ENCODE results near the gene TEX2. TPM values are rescaled to one million over a fixed set of nuclear protein-coding genes. Genes with fewer than 3 reads are reported as not detected.

The TEX2 gene
- total and polyA plus RNA-seq, 2 of the 13 experiments (the other 11 are each of a cell fraction or from before 2014, with no cell fraction given) = 21.4 to 37.7 TPM

DNA sequence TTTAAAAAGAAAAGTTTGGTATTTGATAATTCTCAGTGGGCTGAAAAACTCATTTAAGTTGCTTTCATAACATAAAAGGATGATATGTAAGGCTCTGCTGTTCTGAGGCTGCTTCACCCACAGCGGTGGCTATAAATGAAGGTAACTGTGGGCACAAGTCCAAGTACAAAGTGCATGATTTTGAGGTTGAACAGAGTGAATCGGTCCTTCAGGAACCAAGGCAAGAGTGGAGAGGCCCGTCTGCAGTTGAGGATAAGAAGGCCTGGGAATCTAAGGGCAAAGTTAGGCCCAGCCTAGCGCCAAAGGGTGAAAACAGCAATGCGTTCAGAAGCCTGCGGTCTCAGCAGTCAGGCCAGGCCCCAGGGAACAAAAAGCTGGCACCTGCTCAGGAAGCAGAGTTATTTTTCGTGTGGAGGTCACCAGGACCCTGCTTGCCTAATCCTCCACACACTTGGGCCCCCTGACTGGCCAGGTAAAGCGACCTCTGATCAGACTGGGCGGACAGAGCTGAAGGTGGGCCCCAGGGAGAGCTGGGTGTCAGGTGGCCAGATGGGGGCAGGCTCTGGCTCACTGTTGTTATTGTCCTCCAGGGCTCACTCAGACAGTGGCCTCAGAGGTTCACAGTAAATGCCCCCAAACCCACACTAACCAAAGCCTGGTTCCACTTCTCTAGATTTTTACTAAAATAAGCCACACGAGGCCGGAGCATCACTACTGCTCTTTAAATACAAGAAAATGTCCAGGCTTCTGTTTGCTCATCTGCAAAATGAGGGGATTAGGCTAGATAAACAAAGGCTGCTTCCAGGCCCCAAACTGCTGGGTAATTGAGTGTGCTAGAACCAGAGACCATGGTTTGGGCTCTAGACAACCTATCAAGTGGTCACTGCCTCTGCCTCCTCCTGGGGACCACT is 46.5 kb downstream of the TEX2 start (continued):
- peak; percentile 91 for TF ChIP-seq FOXO1 (CRISPR knock-in tag; IDR thresholded peaks at IDR 0.05)
- TF ChIP-seq JUNB (CRISPR knock-in tag; IDR thresholded peaks at IDR 0.05; ENCODE audit: borderline replicate concordance) = no peak
- TF ChIP-seq ZBTB7A (CRISPR knock-in tag; IDR thresholded peaks at IDR 0.05) = peak; percentile 85; the same call in 1 of the 2 replicates
- peak; percentile 86 for TF ChIP-seq RBM39 (IDR thresholded peaks at IDR 0.05; ENCODE audit: low read depth, low read length, poor library complexity, severe bottlenecking)
- TF ChIP-seq, protein P1, sequence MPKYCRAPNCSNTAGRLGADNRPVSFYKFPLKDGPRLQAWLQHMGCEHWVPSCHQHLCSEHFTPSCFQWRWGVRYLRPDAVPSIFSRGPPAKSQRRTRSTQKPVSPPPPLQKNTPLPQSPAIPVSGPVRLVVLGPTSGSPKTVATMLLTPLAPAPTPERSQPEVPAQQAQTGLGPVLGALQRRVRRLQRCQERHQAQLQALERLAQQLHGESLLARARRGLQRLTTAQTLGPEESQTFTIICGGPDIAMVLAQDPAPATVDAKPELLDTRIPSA (CRISPR knock-in tag; IDR thresholded peaks at IDR 0.05; ENCODE audit: borderline replicate concordance) = no peak; the same call in 1 of the 2 replicates
- TF ChIP-seq PAX8 (CRISPR knock-in tag; IDR thresholded peaks at IDR 0.05; ENCODE audit: borderline replicate concordance) = no peak
- TF ChIP-seq ZNF207 (IDR thresholded peaks at IDR 0.05; ENCODE audit: borderline replicate concordance) = no peak
- TF ChIP-seq, protein P2, sequence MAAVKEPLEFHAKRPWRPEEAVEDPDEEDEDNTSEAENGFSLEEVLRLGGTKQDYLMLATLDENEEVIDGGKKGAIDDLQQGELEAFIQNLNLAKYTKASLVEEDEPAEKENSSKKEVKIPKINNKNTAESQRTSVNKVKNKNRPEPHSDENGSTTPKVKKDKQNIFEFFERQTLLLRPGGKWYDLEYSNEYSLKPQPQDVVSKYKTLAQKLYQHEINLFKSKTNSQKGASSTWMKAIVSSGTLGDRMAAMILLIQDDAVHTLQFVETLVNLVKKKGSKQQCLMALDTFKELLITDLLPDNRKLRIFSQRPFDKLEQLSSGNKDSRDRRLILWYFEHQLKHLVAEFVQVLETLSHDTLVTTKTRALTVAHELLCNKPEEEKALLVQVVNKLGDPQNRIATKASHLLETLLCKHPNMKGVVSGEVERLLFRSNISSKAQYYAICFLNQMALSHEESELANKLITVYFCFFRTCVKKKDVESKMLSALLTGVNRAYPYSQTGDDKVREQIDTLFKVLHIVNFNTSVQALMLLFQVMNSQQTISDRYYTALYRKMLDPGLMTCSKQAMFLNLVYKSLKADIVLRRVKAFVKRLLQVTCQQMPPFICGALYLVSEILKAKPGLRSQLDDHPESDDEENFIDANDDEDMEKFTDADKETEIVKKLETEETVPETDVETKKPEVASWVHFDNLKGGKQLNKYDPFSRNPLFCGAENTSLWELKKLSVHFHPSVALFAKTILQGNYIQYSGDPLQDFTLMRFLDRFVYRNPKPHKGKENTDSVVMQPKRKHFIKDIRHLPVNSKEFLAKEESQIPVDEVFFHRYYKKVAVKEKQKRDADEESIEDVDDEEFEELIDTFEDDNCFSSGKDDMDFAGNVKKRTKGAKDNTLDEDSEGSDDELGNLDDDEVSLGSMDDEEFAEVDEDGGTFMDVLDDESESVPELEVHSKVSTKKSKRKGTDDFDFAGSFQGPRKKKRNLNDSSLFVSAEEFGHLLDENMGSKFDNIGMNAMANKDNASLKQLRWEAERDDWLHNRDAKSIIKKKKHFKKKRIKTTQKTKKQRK (IDR thresholded peaks at IDR 0.05; ENCODE audit: low read length) = no peak
- TF ChIP-seq, protein P3, sequence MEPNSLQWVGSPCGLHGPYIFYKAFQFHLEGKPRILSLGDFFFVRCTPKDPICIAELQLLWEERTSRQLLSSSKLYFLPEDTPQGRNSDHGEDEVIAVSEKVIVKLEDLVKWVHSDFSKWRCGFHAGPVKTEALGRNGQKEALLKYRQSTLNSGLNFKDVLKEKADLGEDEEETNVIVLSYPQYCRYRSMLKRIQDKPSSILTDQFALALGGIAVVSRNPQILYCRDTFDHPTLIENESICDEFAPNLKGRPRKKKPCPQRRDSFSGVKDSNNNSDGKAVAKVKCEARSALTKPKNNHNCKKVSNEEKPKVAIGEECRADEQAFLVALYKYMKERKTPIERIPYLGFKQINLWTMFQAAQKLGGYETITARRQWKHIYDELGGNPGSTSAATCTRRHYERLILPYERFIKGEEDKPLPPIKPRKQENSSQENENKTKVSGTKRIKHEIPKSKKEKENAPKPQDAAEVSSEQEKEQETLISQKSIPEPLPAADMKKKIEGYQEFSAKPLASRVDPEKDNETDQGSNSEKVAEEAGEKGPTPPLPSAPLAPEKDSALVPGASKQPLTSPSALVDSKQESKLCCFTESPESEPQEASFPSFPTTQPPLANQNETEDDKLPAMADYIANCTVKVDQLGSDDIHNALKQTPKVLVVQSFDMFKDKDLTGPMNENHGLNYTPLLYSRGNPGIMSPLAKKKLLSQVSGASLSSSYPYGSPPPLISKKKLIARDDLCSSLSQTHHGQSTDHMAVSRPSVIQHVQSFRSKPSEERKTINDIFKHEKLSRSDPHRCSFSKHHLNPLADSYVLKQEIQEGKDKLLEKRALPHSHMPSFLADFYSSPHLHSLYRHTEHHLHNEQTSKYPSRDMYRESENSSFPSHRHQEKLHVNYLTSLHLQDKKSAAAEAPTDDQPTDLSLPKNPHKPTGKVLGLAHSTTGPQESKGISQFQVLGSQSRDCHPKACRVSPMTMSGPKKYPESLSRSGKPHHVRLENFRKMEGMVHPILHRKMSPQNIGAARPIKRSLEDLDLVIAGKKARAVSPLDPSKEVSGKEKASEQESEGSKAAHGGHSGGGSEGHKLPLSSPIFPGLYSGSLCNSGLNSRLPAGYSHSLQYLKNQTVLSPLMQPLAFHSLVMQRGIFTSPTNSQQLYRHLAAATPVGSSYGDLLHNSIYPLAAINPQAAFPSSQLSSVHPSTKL (CRISPR knock-in tag; IDR thresholded peaks at IDR 0.05) = peak; percentile 93
- TF ChIP-seq ZNF24 (IDR thresholded peaks at IDR 0.05) = no peak
- TF ChIP-seq ZNF614 (CRISPR knock-in tag; IDR thresholded peaks at IDR 0.05; ENCODE audit: borderline replicate concordance) = peak; percentile 89
- TF ChIP-seq, protein P4, sequence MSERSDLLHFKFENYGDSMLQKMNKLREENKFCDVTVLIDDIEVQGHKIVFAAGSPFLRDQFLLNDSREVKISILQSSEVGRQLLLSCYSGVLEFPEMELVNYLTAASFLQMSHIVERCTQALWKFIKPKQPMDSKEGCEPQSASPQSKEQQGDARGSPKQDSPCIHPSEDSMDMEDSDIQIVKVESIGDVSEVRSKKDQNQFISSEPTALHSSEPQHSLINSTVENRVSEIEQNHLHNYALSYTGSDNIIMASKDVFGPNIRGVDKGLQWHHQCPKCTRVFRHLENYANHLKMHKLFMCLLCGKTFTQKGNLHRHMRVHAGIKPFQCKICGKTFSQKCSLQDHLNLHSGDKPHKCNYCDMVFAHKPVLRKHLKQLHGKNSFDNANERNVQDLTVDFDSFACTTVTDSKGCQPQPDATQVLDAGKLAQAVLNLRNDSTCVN (CRISPR knock-in tag; IDR thresholded peaks at IDR 0.05; ENCODE audit: borderline replicate concordance) = 0 out of 2 replicates have a peak, but pooled peaks have one; percentile 58
- no peak for TF ChIP-seq RNF2 (conservative IDR thresholded peaks at IDR 0.05; ENCODE audit: low read depth)
- TF ChIP-seq, protein P5, sequence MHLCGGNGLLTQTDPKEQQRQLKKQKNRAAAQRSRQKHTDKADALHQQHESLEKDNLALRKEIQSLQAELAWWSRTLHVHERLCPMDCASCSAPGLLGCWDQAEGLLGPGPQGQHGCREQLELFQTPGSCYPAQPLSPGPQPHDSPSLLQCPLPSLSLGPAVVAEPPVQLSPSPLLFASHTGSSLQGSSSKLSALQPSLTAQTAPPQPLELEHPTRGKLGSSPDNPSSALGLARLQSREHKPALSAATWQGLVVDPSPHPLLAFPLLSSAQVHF (CRISPR knock-in tag; IDR thresholded peaks at IDR 0.05) = no peak
- TF ChIP-seq HNRNPH1 (optimal IDR thresholded peaks at IDR 0.05; ENCODE audit: low read depth, low read length) = no peak

Data from HepG2 (cell line).